ENCODE data around the gene ACTR2.

- TF ChIP-seq CTCF (IDR thresholded peaks at IDR 0.05) (no peak), POLR2A (IDR thresholded peaks at IDR 0.05) (no peak), POLR2AphosphoS5 (IDR thresholded peaks at IDR 0.05; ENCODE audit: insufficient read depth in 1 of 2, low read depth in 1 of 2) (no peak)
Observed at GRCh38 chr2:65182570-65182969, 45.1 kb upstream of the ACTR2 start.
